AG04450 (cell line): Measurements from ENCODE around the gene CXCR3. TPM values are rescaled to one million over a fixed set of nuclear protein-coding genes. Genes with fewer than 3 reads are reported as not detected.

Experiments used
- CTCF ChIA-PET: fragments of 300-600, 350-600 bp; formaldehyde crosslinking; extraction: SDS; loops from one replicate; lab custom pipeline; 2022; ENCODE audit warnings: antibody characterized with exemption, inconsistent platforms; lab: Charles Lee
- POLR2A ChIA-PET: fragments of 350-600 bp; formaldehyde crosslinking; extraction: SDS; loops from one replicate; lab custom pipeline; 2021; ENCODE audit warnings: antibody characterized with exemption, inconsistent platforms; lab: Yijun Ruan, JAX
- DNase-seq: peaks from one replicate; pipeline ENCODE4 v3.0.0-alpha.2; 2011; ENCODE audit warnings: low read depth, low spot score
- H3K27ac ChIP-seq: one replicate; pipeline ENCODE4 v1.5.1; 2012; ENCODE audit warnings: low read depth, low read length, control low read depth
- H3K27me3 ChIP-seq: one replicate; pipeline ENCODE4 v1.6.0; 2012; ENCODE audit warnings: low read length; ENCODE audit not compliant: control insufficient read depth, insufficient read depth
- H3K4me3 ChIP-seq: 2 replicates; pipeline ENCODE4 v1.5.1; 2011; ENCODE audit warnings: mild to moderate bottlenecking, low read depth, low read length, control low read depth
- H3K9me3 ChIP-seq: 2 replicates; pipeline ENCODE4 v1.5.1; 2012; ENCODE audit warnings: low read length; ENCODE audit not compliant: control insufficient read depth, insufficient read depth
- polyA minus RNA-seq: library from RNA; depleted of rRNA, polyadenylated mRNA; stranded (reverse); fragments of >200 nt; gene quantifications from 2 replicates; pipeline ENCODE4 v1.2.3, GENCODE V29; 2011; rRNA and poly(A)+ RNA removed
- polyA plus RNA-seq: library from polyadenylated mRNA; depleted of rRNA; stranded (reverse); fragments of >200 nt; gene quantifications from 2 replicates; pipeline ENCODE4 v1.2.3, GENCODE V29; 2011; rRNA removed
- TF ChIP-seq, protein P1 (sequence below): IDR thresholded peaks from 2 replicates; pipeline ENCODE4 v1.5.1; 2011; ENCODE audit warnings: low read depth, low read length, control low read depth, inconsistent platforms

Gene CXCR3
- not detected in 2 replicates for polyA plus RNA-seq
- not detected in 2 replicates for polyA minus RNA-seq

GRCh38 chrX:71618303-71618721 is at the start of gene CXCR3:
Gene CXCR3, minus strand, starts transcription at chrX:71618511. Its CDS starts 62 bp downstream, at chrX:71618449.
- Histone ChIP-seq H3K4me3 (no peak within 1 kb of the TSS), H3K27ac (no peak within 1 kb of the TSS), H3K9me3 (no peaks in the 10 kb centered on the region; the same call in 1 of the 2 replicates), H3K27me3 (no peaks in the 10 kb centered on the region)
- CTCF ChIA-PET, result no interaction called here
- TF ChIP-seq, protein P1, sequence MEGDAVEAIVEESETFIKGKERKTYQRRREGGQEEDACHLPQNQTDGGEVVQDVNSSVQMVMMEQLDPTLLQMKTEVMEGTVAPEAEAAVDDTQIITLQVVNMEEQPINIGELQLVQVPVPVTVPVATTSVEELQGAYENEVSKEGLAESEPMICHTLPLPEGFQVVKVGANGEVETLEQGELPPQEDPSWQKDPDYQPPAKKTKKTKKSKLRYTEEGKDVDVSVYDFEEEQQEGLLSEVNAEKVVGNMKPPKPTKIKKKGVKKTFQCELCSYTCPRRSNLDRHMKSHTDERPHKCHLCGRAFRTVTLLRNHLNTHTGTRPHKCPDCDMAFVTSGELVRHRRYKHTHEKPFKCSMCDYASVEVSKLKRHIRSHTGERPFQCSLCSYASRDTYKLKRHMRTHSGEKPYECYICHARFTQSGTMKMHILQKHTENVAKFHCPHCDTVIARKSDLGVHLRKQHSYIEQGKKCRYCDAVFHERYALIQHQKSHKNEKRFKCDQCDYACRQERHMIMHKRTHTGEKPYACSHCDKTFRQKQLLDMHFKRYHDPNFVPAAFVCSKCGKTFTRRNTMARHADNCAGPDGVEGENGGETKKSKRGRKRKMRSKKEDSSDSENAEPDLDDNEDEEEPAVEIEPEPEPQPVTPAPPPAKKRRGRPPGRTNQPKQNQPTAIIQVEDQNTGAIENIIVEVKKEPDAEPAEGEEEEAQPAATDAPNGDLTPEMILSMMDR, result no peak
- DNase-seq, result no peak
- POLR2A ChIA-PET, result no interaction called here

- Histone ChIP-seq H3K9me3 (no peaks in the 10 kb centered on the region; the same call in 1 of the 2 replicates), H3K4me3 (no peak within 1 kb of the TSS), H3K27me3 (no peaks in the 10 kb centered on the region), H3K27ac (no peak within 1 kb of the TSS)
- TF ChIP-seq, protein P1, result no peak
- DNase-seq, result no peak
- POLR2A ChIA-PET, result no interaction called here
- CTCF ChIA-PET, result no interaction called here
Observed at GRCh38 chrX:71667328-71668247, 49.3 kb upstream of the CXCR3 start, which contains the start of gene LOC101059915. Gene LOC101059915, plus strand, starts transcription at chrX:71667546.

DNA sequence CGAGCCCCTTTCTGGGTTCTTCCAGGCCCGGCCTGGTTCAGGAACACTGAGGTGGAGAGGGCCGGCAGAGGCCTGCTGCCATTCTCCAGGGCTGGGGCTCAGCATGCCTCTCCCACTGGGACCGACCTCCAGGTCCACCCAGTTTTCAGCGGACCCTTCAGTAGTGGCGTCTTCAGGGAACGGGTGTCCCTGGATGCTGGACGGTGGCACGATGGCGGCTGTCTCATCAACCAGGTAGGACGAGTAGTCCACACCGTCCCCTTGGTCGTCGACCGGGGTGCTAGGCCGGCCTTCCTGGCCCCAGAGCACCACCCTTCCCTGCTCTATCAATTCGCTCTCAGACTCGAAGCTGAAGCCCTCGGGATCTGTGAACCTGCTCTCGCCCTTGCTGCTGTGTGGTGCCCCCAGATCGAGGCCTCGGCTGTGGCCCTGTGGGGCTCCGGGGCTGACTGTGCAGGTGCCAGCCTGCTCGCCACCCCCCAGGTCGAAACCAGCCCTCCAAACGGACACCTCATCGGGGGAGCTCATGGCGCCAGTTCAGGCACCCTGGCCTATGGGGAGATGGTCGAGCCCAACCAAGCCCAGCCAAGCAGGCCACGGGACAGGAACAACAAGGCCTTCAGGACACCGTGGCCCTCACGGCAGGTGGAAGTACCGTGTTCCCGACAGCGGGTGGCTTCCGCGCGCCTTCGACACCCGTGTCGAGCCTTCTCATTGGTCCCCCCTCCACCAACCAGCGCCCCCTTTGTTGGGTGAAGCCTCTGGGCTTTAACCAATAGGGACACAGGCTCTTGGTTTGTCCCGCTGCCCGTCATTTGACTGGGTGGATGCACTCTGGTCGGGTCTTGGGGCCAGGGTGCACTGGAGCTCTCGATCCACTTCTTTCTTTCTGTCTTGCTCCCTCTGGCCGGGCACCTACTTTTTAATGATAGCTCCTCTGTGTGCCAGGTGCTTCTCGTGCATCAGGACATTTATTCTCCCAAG is 48.2 kb upstream of the CXCR3 start:
- TF ChIP-seq, protein P1, result no peak
- ChIA-PET POLR2A (no interaction called here), CTCF (no interaction called here)
- H3K27me3 ChIP-seq, result no peaks in the 10 kb centered on the region
- H3K9me3 ChIP-seq, result no peaks in the 10 kb centered on the region; the same call in 1 of the 2 replicates
- no peak for DNase-seq
- H3K4me3 ChIP-seq, result no peak overlapping the region
- H3K27ac ChIP-seq, result no peak overlapping the region

GRCh38 chrX:71665747-71666146 is 47.4 kb upstream of the CXCR3 start:
- POLR2A ChIA-PET, result no interaction called here
- CTCF ChIA-PET, result no interaction called here
- Histone ChIP-seq H3K27ac (no peak overlapping the region), H3K4me3 (no peak overlapping the region), H3K27me3 (no peaks in the 10 kb centered on the region), H3K9me3 (no peaks in the 10 kb centered on the region; the same call in 1 of the 2 replicates)
- no peak for DNase-seq
- TF ChIP-seq, protein P1, result no peak
